Measurements from ENCODE around the gene HIKESHI. TPM values are rescaled to one million over a fixed set of nuclear protein-coding genes. Genes with fewer than 3 reads are reported as not detected.
"Not testable (repeated sequence)": the region's sequence is repeated elsewhere in the genome, so short reads cannot be mapped to it uniquely, and the experiment has no call there.

The HIKESHI gene
- total RNA-seq, 4 donors from 2014 or later: 14.7 to 33.2 (median 28.2) TPM

GRCh38 chr11:86335131-86335767 is 33.2 kb downstream of the HIKESHI start:
- no peak for DNase-seq (ENCODE audit: low spot score in 2 of 2)
- TF ChIP-seq POLR2A (IDR thresholded peaks at IDR 0.05): no peak
- TF ChIP-seq CTCF (IDR thresholded peaks at IDR 0.05): no peak
- no peak overlapping the region for H3K4me3 ChIP-seq (ENCODE audit: low read depth, poor library complexity, severe bottlenecking)
- WGBS, 2 donors: 89 to 92% methylated on average over 6 of the region's 6 CpGs
- intact Hi-C loops (cut with DNase I; ENCODE audit: low total_unique reads): no loop called here

GRCh38 chr11:86337227-86337626 is 35.2 kb downstream of the HIKESHI start:
- intact Hi-C loops (cut with DNase I; ENCODE audit: low total_unique reads): no loop called here
- WGBS, 2 donors: 95 to 98% methylated on average over 2 of the region's 2 CpGs
- no peak overlapping the region for H3K4me3 ChIP-seq (ENCODE audit: low read depth, poor library complexity, severe bottlenecking)
- TF ChIP-seq CTCF (IDR thresholded peaks at IDR 0.05) (no peak), POLR2A (IDR thresholded peaks at IDR 0.05) (no peak)
- DNase-seq (ENCODE audit: low spot score in 2 of 2): no peak

GRCh38 chr11:86341382-86341781 is 39.3 kb downstream of the HIKESHI start:
- no peak overlapping the region for H3K4me3 ChIP-seq (ENCODE audit: low read depth, poor library complexity, severe bottlenecking)
- 96 to 98% methylated on average over 3 of the region's 3 CpGs for WGBS, 2 donors
- intact Hi-C loops (cut with DNase I; ENCODE audit: low total_unique reads): no loop called here
- DNase-seq (ENCODE audit: low spot score in 2 of 2): no peak
- TF ChIP-seq CTCF (IDR thresholded peaks at IDR 0.05) (no peak), POLR2A (IDR thresholded peaks at IDR 0.05) (no peak)

- TF ChIP-seq POLR2A (IDR thresholded peaks at IDR 0.05) (no peak), CTCF (IDR thresholded peaks at IDR 0.05) (no peak)
- DNase-seq (ENCODE audit: low spot score in 2 of 2): no peak
- intact Hi-C loops (cut with DNase I; ENCODE audit: low total_unique reads): no loop called here
- H3K4me3 ChIP-seq (ENCODE audit: low read depth, poor library complexity, severe bottlenecking): no peak overlapping the region
- 91 to 96% methylated on average over 3 of the region's 3 CpGs for WGBS, 2 donors
These were observed 44.5 kb downstream of the HIKESHI start for GRCh38 chr11:86346513-86346912.

- no peak overlapping the region for H3K4me3 ChIP-seq (ENCODE audit: low read depth, poor library complexity, severe bottlenecking)
- 77 to 85% methylated on average over 4 of the region's 4 CpGs for WGBS, 2 donors
- TF ChIP-seq POLR2A (IDR thresholded peaks at IDR 0.05): no peak
- DNase-seq (ENCODE audit: low spot score in 2 of 2): no peak
- intact Hi-C loops (cut with DNase I; ENCODE audit: low total_unique reads): no loop called here
These were observed 53.2 kb downstream of the HIKESHI start for GRCh38 chr11:86355256-86355655.

GRCh38 chr11:86357412-86357811 is 55.4 kb downstream of the HIKESHI start:
- 75 to 86% methylated on average over 4 of the region's 4 CpGs for WGBS, 2 donors
- H3K4me3 ChIP-seq (ENCODE audit: low read depth, poor library complexity, severe bottlenecking); intact Hi-C loops (cut with DNase I; ENCODE audit: low total_unique reads); DNase-seq (ENCODE audit: low spot score in 2 of 2): not testable (repeated sequence)

- 75 to 88% methylated on average over 3 of the region's 3 CpGs for WGBS, 2 donors
- DNase-seq (ENCODE audit: low spot score in 2 of 2): no peak
- TF ChIP-seq CTCF (IDR thresholded peaks at IDR 0.05) (no peak), POLR2A (IDR thresholded peaks at IDR 0.05) (no peak)
- intact Hi-C loops (cut with DNase I; ENCODE audit: low total_unique reads): no loop called here
- no peak overlapping the region for H3K4me3 ChIP-seq (ENCODE audit: low read depth, poor library complexity, severe bottlenecking)
These were observed 56.7 kb downstream of the HIKESHI start for GRCh38 chr11:86358720-86359119.
